HepG2 (cell line): Measurements from ENCODE around the gene MTHFD1. TPM values are rescaled to one million over a fixed set of nuclear protein-coding genes. Genes with fewer than 3 reads are reported as not detected.

Experiments
- KDM2A ChIP-seq: sonication (generic); formaldehyde crosslinking; IDR thresholded peaks from 2 replicates; pipeline ENCODE4 v1.4.0; 2020; ENCODE audit warnings: low read depth, missing genetic modification reagents, borderline replicate concordance
- NAIF1 ChIP-seq: sonication (generic); formaldehyde crosslinking; IDR thresholded peaks from 2 replicates; pipeline ENCODE4 v1.5.0; 2020; ENCODE audit warnings: mild to moderate bottlenecking, missing genetic modification reagents, borderline replicate concordance
- PRMT3 ChIP-seq: sonication (generic); formaldehyde crosslinking; IDR thresholded peaks from 2 replicates; pipeline ENCODE4 v1.8.1; 2022; ENCODE audit warnings: low read depth, mild to moderate bottlenecking, moderate library complexity, missing genetic modification reagents, borderline replicate concordance
- SAFB2 ChIP-seq: sonication (generic); formaldehyde crosslinking; IDR thresholded peaks from 2 replicates; pipeline ENCODE4 v1.5.1; 2020; ENCODE audit warnings: missing genetic modification reagents, low read depth, mild to moderate bottlenecking, borderline replicate concordance
- SALL2 ChIP-seq: sonication (generic); formaldehyde crosslinking; IDR thresholded peaks from 2 replicates; pipeline ENCODE4 v1.8.1; 2023; ENCODE audit warnings: mild to moderate bottlenecking, missing genetic modification reagents, inconsistent platforms
- SSRP1 ChIP-seq: IDR thresholded peaks from 2 replicates; pipeline ENCODE4 v1.6.1; 2016; ENCODE audit warnings: control low read depth
- ZBTB1 ChIP-seq: sonication (generic); formaldehyde crosslinking; IDR thresholded peaks from 2 replicates; pipeline ENCODE4 v1.4.0; 2020; ENCODE audit warnings: missing genetic modification reagents, borderline replicate concordance
- ZNF3 ChIP-seq: IDR thresholded peaks from 2 replicates; pipeline ENCODE4 v1.7.0; 2017; ENCODE audit warnings: inconsistent platforms
- polyA plus RNA-seq, 8 experiments: library from polyadenylated mRNA; depleted of rRNA in 3 of 8; stranded (reverse) in 7 of 8; unstranded in 1 of 8; fragments of >200 nt; fragmentation: Illumina TruSeq in 4 of 8; extraction: Trizol in 4 of 8; gene quantifications; 2 replicates each; pipeline versions ENCODE4 v1.2.1 to v1.2.3, GENCODE V29; 2011 to 2016; ENCODE audit warnings: low read depth in 4 of 8, missing spikeins in 1 of 8, mixed read lengths in 1 of 8; ENCODE audit not compliant: insufficient read depth in 1 of 8
- total RNA-seq, 5 experiments: library from RNA; depleted of rRNA; stranded (reverse); fragments of >200 nt; fragmentation: Illumina TruSeq; extraction: Trizol; gene quantifications; 2 replicates each; pipeline ENCODE4 v1.2.3, GENCODE V29; 2016; ENCODE audit warnings: low read depth in 1 of 5
- TF ChIP-seq, protein P1 (sequence below): sonication (generic); formaldehyde crosslinking; IDR thresholded peaks from 2 replicates; pipeline ENCODE4 v1.9.0; 2021; ENCODE audit warnings: missing genetic modification reagents, borderline replicate concordance
- TF ChIP-seq, protein P2 (sequence below): sonication (generic); formaldehyde crosslinking; IDR thresholded peaks from 2 replicates; pipeline ENCODE4 v1.4.0; 2020; ENCODE audit warnings: missing genetic modification reagents
- TF ChIP-seq, protein P3 (sequence below): sonication (generic); formaldehyde crosslinking; IDR thresholded peaks from 2 replicates; pipeline ENCODE4 v1.8.0; 2022; ENCODE audit warnings: missing genetic modification reagents, mild to moderate bottlenecking, moderate library complexity, borderline replicate concordance
- TF ChIP-seq, protein P4 (sequence below), 2 experiments: sonication (generic) in 1 of 2; formaldehyde crosslinking in 1 of 2; IDR thresholded peaks; 2 replicates each; pipeline versions ENCODE4 v1.4.0 to v1.6.1; 2016 to 2020; ENCODE audit warnings: borderline replicate concordance in 1 of 2, low read depth in 1 of 2, mild to moderate bottlenecking in 1 of 2, missing genetic modification reagents in 1 of 2
- TF ChIP-seq, protein P5 (sequence below): sonication (generic); formaldehyde crosslinking; IDR thresholded peaks from 2 replicates; pipeline ENCODE4 v1.5.1; 2020; ENCODE audit warnings: mild to moderate bottlenecking, missing genetic modification reagents

MTHFD1 gene
- total and polyA plus RNA-seq, 2 of the 13 experiments (the other 11 are each of a cell fraction or from before 2014, with no cell fraction given): 31.0 to 106 TPM

DNA sequence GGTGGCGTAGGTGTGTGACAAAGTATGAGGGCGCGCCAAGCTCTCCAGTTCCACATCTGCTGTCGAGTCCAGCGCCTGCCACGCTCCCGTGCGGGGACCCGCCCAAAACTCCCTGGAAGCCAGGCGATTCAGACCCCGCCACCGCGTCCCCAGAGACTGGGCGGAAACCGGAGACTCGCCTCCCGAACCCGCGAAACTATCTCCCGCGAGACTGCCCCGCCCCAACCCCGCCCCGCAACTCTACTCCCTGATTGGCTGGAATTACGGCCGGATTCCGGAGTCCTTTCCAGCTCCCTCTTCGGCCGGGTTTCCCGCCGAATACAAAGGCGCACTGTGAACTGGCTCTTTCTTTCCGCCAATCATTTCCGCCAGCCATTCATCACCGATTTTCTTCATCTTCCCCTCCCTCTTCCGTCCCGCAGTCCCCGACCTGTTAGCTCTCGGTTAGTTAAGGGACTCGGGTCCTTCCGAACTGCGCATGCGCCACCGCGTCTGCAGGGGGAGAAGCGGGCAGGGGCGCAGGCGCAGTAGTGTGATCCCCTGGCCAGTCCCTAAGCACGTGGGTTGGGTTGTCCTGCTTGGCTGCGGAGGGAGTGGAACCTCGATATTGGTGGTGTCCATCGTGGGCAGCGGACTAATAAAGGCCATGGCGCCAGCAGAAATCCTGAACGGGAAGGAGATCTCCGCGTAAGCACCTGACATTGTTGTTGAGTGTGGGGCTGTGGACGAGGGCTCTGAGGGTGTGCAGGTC is at the start of gene MTHFD1 (continued):
- TF ChIP-seq, protein P1, sequence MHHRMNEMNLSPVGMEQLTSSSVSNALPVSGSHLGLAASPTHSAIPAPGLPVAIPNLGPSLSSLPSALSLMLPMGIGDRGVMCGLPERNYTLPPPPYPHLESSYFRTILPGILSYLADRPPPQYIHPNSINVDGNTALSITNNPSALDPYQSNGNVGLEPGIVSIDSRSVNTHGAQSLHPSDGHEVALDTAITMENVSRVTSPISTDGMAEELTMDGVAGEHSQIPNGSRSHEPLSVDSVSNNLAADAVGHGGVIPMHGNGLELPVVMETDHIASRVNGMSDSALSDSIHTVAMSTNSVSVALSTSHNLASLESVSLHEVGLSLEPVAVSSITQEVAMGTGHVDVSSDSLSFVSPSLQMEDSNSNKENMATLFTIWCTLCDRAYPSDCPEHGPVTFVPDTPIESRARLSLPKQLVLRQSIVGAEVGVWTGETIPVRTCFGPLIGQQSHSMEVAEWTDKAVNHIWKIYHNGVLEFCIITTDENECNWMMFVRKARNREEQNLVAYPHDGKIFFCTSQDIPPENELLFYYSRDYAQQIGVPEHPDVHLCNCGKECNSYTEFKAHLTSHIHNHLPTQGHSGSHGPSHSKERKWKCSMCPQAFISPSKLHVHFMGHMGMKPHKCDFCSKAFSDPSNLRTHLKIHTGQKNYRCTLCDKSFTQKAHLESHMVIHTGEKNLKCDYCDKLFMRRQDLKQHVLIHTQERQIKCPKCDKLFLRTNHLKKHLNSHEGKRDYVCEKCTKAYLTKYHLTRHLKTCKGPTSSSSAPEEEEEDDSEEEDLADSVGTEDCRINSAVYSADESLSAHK: no peak
- no peak for TF ChIP-seq SSRP1 (CRISPR knock-in tag)
- TF ChIP-seq ZBTB1 (CRISPR knock-in tag): no peak
- TF ChIP-seq, protein P2, sequence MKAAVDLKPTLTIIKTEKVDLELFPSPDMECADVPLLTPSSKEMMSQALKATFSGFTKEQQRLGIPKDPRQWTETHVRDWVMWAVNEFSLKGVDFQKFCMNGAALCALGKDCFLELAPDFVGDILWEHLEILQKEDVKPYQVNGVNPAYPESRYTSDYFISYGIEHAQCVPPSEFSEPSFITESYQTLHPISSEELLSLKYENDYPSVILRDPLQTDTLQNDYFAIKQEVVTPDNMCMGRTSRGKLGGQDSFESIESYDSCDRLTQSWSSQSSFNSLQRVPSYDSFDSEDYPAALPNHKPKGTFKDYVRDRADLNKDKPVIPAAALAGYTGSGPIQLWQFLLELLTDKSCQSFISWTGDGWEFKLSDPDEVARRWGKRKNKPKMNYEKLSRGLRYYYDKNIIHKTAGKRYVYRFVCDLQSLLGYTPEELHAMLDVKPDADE (CRISPR knock-in tag): 0 out of 2 replicates have a peak, but pooled peaks have one; percentile 72
- peak; percentile 66; the same call in 1 of the 2 replicates for TF ChIP-seq KDM2A (CRISPR knock-in tag)
- TF ChIP-seq NAIF1: 0 out of 2 replicates have a peak, but pooled peaks have one; percentile 52
- TF ChIP-seq, protein P3, sequence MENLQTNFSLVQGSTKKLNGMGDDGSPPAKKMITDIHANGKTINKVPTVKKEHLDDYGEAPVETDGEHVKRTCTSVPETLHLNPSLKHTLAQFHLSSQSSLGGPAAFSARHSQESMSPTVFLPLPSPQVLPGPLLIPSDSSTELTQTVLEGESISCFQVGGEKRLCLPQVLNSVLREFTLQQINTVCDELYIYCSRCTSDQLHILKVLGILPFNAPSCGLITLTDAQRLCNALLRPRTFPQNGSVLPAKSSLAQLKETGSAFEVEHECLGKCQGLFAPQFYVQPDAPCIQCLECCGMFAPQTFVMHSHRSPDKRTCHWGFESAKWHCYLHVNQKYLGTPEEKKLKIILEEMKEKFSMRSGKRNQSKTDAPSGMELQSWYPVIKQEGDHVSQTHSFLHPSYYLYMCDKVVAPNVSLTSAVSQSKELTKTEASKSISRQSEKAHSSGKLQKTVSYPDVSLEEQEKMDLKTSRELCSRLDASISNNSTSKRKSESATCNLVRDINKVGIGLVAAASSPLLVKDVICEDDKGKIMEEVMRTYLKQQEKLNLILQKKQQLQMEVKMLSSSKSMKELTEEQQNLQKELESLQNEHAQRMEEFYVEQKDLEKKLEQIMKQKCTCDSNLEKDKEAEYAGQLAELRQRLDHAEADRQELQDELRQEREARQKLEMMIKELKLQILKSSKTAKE (CRISPR knock-in tag): 0 out of 2 replicates have a peak, but pooled peaks have one; percentile 60
- TF ChIP-seq ZNF3: no peak
- no peak; the same call in 1 of the 2 replicates for TF ChIP-seq SAFB2
- TF ChIP-seq PRMT3: peak; percentile 36; the same call in 1 of the 2 replicates
- TF ChIP-seq SALL2 (CRISPR knock-in tag): peak; percentile 69; the same call in 1 of the 2 replicates
- TF ChIP-seq, protein P4, sequence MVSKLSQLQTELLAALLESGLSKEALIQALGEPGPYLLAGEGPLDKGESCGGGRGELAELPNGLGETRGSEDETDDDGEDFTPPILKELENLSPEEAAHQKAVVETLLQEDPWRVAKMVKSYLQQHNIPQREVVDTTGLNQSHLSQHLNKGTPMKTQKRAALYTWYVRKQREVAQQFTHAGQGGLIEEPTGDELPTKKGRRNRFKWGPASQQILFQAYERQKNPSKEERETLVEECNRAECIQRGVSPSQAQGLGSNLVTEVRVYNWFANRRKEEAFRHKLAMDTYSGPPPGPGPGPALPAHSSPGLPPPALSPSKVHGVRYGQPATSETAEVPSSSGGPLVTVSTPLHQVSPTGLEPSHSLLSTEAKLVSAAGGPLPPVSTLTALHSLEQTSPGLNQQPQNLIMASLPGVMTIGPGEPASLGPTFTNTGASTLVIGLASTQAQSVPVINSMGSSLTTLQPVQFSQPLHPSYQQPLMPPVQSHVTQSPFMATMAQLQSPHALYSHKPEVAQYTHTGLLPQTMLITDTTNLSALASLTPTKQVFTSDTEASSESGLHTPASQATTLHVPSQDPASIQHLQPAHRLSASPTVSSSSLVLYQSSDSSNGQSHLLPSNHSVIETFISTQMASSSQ (IDR thresholded peaks at IDR 0.05; ENCODE audit: low read depth): 0 out of 2 replicates have a peak, but pooled peaks have one; percentile 25
- TF ChIP-seq, protein P4 (CRISPR knock-in tag; IDR thresholded peaks at IDR 0.05; ENCODE audit: borderline replicate concordance): peak; percentile 35
- TF ChIP-seq, protein P5, sequence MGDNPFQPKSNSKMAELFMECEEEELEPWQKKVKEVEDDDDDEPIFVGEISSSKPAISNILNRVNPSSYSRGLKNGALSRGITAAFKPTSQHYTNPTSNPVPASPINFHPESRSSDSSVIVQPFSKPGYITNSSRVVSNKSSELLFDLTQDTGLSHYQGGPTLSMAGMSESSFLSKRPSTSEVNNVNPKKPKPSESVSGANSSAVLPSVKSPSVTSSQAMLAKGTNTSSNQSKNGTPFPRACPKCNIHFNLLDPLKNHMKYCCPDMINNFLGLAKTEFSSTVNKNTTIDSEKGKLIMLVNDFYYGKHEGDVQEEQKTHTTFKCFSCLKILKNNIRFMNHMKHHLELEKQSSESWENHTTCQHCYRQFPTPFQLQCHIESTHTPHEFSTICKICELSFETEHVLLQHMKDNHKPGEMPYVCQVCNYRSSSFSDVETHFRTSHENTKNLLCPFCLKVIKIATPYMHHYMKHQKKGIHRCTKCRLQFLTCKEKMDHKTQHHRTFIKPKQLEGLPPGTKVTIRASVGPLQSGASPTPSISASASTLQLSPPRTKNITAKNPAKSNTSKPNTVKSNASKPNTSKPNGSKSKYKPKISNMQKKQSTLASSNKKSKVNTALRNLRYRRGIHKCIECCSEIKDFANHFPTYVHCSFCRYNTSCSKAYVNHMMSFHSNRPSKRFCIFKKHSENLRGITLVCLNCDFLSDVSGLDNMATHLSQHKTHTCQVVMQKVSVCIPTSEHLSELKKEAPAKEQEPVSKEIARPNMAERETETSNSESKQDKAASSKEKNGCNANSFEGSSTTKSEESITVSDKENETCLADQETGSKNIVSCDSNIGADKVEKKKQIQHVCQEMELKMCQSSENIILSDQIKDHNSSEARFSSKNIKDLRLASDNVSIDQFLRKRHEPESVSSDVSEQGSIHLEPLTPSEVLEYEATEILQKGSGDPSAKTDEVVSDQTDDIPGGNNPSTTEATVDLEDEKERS (CRISPR knock-in tag): peak; percentile 43; the same call in 1 of the 2 replicates
